GM23248 (cell line): ENCODE results near the gene PTPRU. TPM values are rescaled to one million over a fixed set of nuclear protein-coding genes. Genes with fewer than 3 reads are reported as not detected.

Experiments used
- DNase-seq: peaks from one replicate; pipeline ENCODE4 v3.0.0-alpha.2; 2015
- H2AFZ ChIP-seq: fragments of 200-600 bp; sonication (generic); 2 replicates; pipeline ENCODE4 v1.6.1; 2016; ENCODE audit warnings: antibody characterized with exemption
- H3F3A ChIP-seq: fragments of 200-600 bp; sonication (generic); 2 replicates; pipeline ENCODE4 v1.6.1; 2016; ENCODE audit warnings: mild to moderate bottlenecking, antibody characterized with exemption, mixed run types; ENCODE audit not compliant: insufficient read depth
- H3K27ac ChIP-seq: fragments of 200-600 bp; sonication (generic); 2 replicates; pipeline ENCODE4 v1.5.1; 2016; ENCODE audit warnings: mild to moderate bottlenecking
- H3K27me3 ChIP-seq: fragments of 200-600 bp; sonication (generic); replicated peaks from 2 replicates; pipeline ENCODE4 v1.6.1; 2016; ENCODE audit warnings: mild to moderate bottlenecking; ENCODE audit not compliant: insufficient read depth
- H3K36me3 ChIP-seq: fragments of 200-600 bp; sonication (generic); 2 replicates; pipeline ENCODE4 v1.6.1; 2016; ENCODE audit warnings: low read depth, mild to moderate bottlenecking
- H3K4me1 ChIP-seq: fragments of 200-600 bp; sonication (generic); 2 replicates; pipeline ENCODE4 v1.6.1; 2016; ENCODE audit warnings: mild to moderate bottlenecking; ENCODE audit not compliant: insufficient read depth
- H3K4me2 ChIP-seq: fragments of 200-600 bp; sonication (generic); one replicate; pipeline ENCODE4 v1.6.1; 2016; ENCODE audit warnings: mild to moderate bottlenecking; ENCODE audit not compliant: unreplicated experiment
- H3K4me3 ChIP-seq: fragments of 200-600 bp; sonication (generic); 2 replicates; pipeline ENCODE4 v1.5.1; 2016; ENCODE audit warnings: mild to moderate bottlenecking
- H3K79me2 ChIP-seq: fragments of 200-600 bp; sonication (generic); 2 replicates; pipeline ENCODE4 v1.6.1; 2016; ENCODE audit warnings: mild to moderate bottlenecking; ENCODE audit not compliant: insufficient read depth
- H3K9ac ChIP-seq: fragments of 200-600 bp; sonication (generic); 2 replicates; pipeline ENCODE4 v1.6.1; 2016; ENCODE audit warnings: mild to moderate bottlenecking
- H3K9me2 ChIP-seq: fragments of 200-600 bp; sonication (generic); 2 replicates; pipeline ENCODE4 v1.6.1; 2016; ENCODE audit warnings: mixed run types, mild to moderate bottlenecking, moderate library complexity; ENCODE audit not compliant: insufficient read depth
- H3K9me3 ChIP-seq: fragments of 200-600 bp; sonication (generic); one replicate; pipeline ENCODE4 v1.6.1; 2017; ENCODE audit warnings: low read depth
- H4K20me1 ChIP-seq: fragments of 200-600 bp; sonication (generic); 2 replicates; pipeline ENCODE4 v1.6.0; 2016; ENCODE audit not compliant: insufficient read depth
- EZH2 ChIP-seq: fragments of 200-600 bp; sonication (generic); IDR thresholded peaks from 2 replicates; pipeline ENCODE4 v1.6.1; 2018; ENCODE audit warnings: antibody characterized with exemption, mild to moderate bottlenecking; ENCODE audit not compliant: insufficient read depth, poor library complexity, severe bottlenecking
- EZH2phosphoT487 ChIP-seq: fragments of 200-600 bp; sonication (generic); IDR thresholded peaks from 2 replicates; pipeline ENCODE4 v1.6.1; 2018; ENCODE audit warnings: antibody characterized with exemption, moderate library complexity, mild to moderate bottlenecking, low read depth; ENCODE audit not compliant: insufficient read depth
- WGBS, 2 experiments: methylation state at CpG; one replicate each; pipeline ENCODE4 v1.1.6; 2015 to 2017; ENCODE audit warnings: low lambda C conversion rate in 2 of 2, low coverage in 1 of 2; ENCODE audit errors: missing lambda C conversion rate in 2 of 2; 5-methylcytosine and 5-hydroxymethylcytosine counted together
- in situ Hi-C: fragments of 300-500 bp; cut with MboI; formaldehyde crosslinking; loops from 2 replicates; pipeline ENCODE4 v1.15.0; 2020
- polyA plus RNA-seq: library from polyadenylated mRNA; unstranded; fragments of >200 nt; fragmentation: Nextera tagmentation; extraction: Ambion mirVana; gene quantifications from 2 replicates; pipeline ENCODE4 v1.2.1, GENCODE V29; 2016
- total RNA-seq: library from RNA; depleted of rRNA; stranded (reverse); fragments of >200 nt; shearing (Covaris generic); gene quantifications from 2 replicates; pipeline ENCODE4 v1.2.3, GENCODE V29; 2014; rRNA removed

Gene PTPRU
- total and polyA plus RNA-seq, 2 experiments from 2014 or later: 6.2 to 16.8 TPM

DNA sequence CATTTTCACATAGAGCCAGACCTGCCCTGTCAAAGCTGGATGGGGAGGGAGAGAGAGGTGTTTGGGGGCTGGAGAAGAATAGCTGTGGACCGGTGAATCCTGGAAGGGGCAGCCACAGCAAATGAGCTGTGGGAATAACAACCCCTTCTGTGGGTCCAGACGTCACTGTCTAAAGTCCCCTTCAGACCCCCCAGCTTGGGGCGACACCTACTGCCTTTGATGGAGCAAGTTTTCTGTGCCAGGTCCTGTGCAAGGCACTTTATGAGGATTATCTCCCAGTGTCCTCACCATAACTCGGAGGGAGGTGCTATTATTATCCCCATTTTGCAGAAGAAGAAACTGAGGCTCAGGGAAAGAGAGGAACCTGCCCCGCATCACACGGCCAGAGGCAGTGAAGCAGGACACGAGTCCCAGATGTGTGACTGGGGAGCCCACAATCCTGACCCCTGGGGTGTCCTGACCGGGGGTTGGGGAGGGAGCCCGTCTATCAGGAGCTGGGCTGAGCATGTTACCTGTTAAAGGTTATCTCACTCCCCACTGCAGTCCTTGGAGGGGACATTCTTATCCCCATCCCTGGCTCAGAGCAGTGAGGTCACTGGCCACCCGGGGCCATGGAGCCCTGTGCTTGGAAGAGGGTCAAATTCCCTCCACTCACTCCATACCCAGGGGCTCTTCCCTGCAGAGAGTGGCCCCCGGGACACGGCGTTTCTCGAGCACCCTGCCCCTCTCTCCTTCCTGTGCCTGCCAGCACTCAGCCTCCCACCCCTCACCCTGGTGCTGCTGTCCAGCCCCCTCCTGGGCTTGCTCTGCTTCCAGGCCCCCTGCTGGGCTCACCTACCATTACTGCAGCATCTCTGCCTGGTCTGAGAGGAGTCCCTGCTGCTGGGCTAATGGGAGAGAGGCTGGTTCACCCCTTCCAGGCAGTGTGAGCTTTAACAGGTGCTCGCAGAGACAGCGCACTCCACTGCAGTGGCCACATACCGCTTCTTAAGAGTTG, 132.9 kb downstream of the PTPRU start:
- Histone ChIP-seq H3K27me3 (peaks cover 25% of the 10 kb centered on the region; the same call in 1 of the 2 replicates), H3K79me2 (no peaks in the 10 kb centered on the region), H2AFZ (no peak overlapping the region), H4K20me1 (no peaks in the 10 kb centered on the region), H3K36me3 (no peaks in the 10 kb centered on the region), H3K4me1 (no peaks in the 10 kb centered on the region), H3K9ac (no peak overlapping the region), H3K4me3 (no peak overlapping the region), H3K9me2 (no peaks in the 10 kb centered on the region), H3K9me3 (no peaks in the 10 kb centered on the region), H3F3A (no peaks in the 10 kb centered on the region), H3K4me2 (no peak overlapping the region), H3K27ac (no peak overlapping the region)
- 38 to 41% methylated on average over 15 to 17 of the region's 17 CpGs for WGBS, 2 experiments
- no peak for TF ChIP-seq EZH2
- TF ChIP-seq EZH2phosphoT487: no peak
- in situ Hi-C loops: no loop called here
- no peak for DNase-seq

DNA sequence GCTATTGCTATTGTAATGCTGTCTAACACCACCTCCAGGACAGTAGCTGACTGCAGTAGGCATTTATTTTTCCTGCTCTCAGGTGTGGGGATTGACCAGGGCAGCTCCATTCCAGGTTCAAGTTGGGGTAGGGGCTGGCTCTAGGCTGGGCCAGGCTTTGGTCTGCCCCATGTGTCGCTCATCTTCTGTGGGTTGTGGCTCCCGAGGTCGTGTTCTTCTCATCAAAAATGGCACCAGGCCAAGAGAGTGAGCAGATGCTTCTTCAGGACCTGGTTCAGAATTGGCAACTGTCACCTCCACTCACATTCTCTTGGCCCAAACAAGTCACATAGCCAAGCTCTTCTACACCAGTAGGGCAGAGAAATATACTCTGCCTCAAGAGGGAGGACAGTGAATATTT, 133.7 kb downstream of the PTPRU start:
- H3K27ac ChIP-seq: no peak overlapping the region
- H3K79me2 ChIP-seq: no peaks in the 10 kb centered on the region
- TF ChIP-seq EZH2phosphoT487 (no peak), EZH2 (no peak)
- no peaks in the 10 kb centered on the region for H3K9me3 ChIP-seq
- no peak for DNase-seq
- in situ Hi-C loops: no loop called here
- WGBS, 2 experiments: 29 to 33% methylated on average over 3 of the region's 3 CpGs
- H4K20me1 ChIP-seq: no peaks in the 10 kb centered on the region
- H3K4me1 ChIP-seq: no peaks in the 10 kb centered on the region
- H3K4me3 ChIP-seq: no peak overlapping the region
- H3K9ac ChIP-seq: no peak overlapping the region
- H3F3A ChIP-seq: no peaks in the 10 kb centered on the region
- peaks cover 25% of the 10 kb centered on the region; the same call in 1 of the 2 replicates for H3K27me3 ChIP-seq
- H2AFZ ChIP-seq: no peak overlapping the region
- no peaks in the 10 kb centered on the region for H3K36me3 ChIP-seq
- no peaks in the 10 kb centered on the region for H3K9me2 ChIP-seq
- no peak overlapping the region for H3K4me2 ChIP-seq

DNA sequence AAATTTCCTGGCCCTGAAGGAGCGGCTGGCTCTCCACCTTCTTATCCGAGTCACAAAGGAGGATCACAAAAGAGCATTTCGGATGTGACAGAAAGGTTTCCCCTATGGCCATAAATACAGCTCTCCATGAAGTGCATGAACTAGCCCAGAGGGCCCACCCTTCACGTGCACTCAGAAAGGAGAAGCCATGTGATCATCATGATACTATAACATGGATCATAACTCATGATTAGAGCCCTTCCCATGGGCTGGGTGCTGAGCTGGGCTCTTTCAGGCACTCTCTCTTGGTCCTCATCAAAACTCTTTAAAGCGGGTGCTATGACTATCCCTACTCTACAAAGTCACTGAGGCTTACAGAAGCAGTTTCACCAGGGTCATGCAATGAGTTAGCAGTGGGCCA, 135.0 kb downstream of the PTPRU start:
- H3K4me3 ChIP-seq: no peak overlapping the region
- 30 to 31% methylated on average over 5 of the region's 5 CpGs for WGBS, 2 experiments

DNA sequence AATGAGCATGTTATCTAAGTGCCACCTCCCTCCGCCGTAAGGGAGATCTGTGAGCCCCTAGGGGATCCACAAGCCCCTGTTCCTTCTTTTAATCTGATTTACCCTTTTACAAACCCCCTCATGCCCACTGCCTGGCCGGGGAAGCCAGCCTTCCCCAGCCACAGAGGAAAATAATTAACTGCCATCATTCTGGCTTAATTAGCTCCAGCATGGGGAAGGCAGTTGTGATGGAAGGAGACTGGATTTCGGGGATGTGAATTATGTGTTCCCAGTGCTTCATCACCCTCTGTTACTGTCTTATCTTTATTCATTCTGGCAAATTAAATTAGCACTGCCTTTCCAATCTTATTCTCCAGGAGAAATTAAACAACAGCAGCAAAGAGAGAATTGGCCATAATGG, 135.8 kb downstream of the PTPRU start:
- Histone ChIP-seq H3K4me2 (no peak overlapping the region), H3K27me3 (peaks cover 23% of the 10 kb centered on the region; the same call in 1 of the 2 replicates), H3F3A (no peaks in the 10 kb centered on the region), H3K36me3 (no peaks in the 10 kb centered on the region), H2AFZ (no peak overlapping the region), H3K9me3 (no peaks in the 10 kb centered on the region), H3K4me1 (no peaks in the 10 kb centered on the region), H3K79me2 (no peaks in the 10 kb centered on the region), H3K4me3 (no peak overlapping the region), H4K20me1 (no peaks in the 10 kb centered on the region), H3K27ac (no peak overlapping the region), H3K9ac (no peak overlapping the region), H3K9me2 (no peaks in the 10 kb centered on the region)
- DNase-seq: no peak
- TF ChIP-seq EZH2phosphoT487 (no peak), EZH2 (no peak)
- WGBS, 2 experiments: 2 to 4% methylated on average over 4 of the region's 4 CpGs
- in situ Hi-C loops: no loop called here

More for the DNA sequence above, 135.0 kb downstream of the PTPRU start:
- H3K36me3 ChIP-seq: no peaks in the 10 kb centered on the region
- H3K9me2 ChIP-seq: no peaks in the 10 kb centered on the region
- TF ChIP-seq EZH2 (no peak), EZH2phosphoT487 (no peak)
- no peak overlapping the region for H3K4me2 ChIP-seq
- H3K27ac ChIP-seq: no peak overlapping the region
- no peak overlapping the region for H3K9ac ChIP-seq
- H3K9me3 ChIP-seq: no peaks in the 10 kb centered on the region
- DNase-seq: no peak
- no peaks in the 10 kb centered on the region for H3K79me2 ChIP-seq
- no peaks in the 10 kb centered on the region for H4K20me1 ChIP-seq
- H3K4me1 ChIP-seq: no peaks in the 10 kb centered on the region
- H2AFZ ChIP-seq: no peak overlapping the region
- H3K27me3 ChIP-seq: peaks cover 23% of the 10 kb centered on the region; the same call in 1 of the 2 replicates
- H3F3A ChIP-seq: no peaks in the 10 kb centered on the region
- in situ Hi-C loops: no loop called here

Other genes starting within 250 kb of the PTPRU start
- 20.4 TPM in 2 replicates for gene TMEM200B, start 112.6 kb upstream of the PTPRU start, total RNA-seq
- 5.1 and 6.3 TPM in 2 replicates for gene TMEM200B, start 112.6 kb upstream of the PTPRU start, polyA plus RNA-seq
- gene SRSF4, start 54.6 kb upstream of the PTPRU start, total RNA-seq: 36.3 and 45.0 TPM in 2 replicates
- gene SRSF4, start 54.6 kb upstream of the PTPRU start, polyA plus RNA-seq: 60.8 and 65.6 TPM in 2 replicates
- gene MECR, start 5.6 kb upstream of the PTPRU start, total RNA-seq: 19.1 and 23.6 TPM in 2 replicates
- 43.3 and 48.2 TPM in 2 replicates for gene MECR, start 5.6 kb upstream of the PTPRU start, polyA plus RNA-seq